Right hindlimb (tissue), 1 donor: ENCODE results near the gene RASD2.

ENCODE experiments used
- DNase-seq: peaks from one replicate; pipeline ENCODE4 v3.0.0-alpha.2; 2018

The RASD2 gene

DNA sequence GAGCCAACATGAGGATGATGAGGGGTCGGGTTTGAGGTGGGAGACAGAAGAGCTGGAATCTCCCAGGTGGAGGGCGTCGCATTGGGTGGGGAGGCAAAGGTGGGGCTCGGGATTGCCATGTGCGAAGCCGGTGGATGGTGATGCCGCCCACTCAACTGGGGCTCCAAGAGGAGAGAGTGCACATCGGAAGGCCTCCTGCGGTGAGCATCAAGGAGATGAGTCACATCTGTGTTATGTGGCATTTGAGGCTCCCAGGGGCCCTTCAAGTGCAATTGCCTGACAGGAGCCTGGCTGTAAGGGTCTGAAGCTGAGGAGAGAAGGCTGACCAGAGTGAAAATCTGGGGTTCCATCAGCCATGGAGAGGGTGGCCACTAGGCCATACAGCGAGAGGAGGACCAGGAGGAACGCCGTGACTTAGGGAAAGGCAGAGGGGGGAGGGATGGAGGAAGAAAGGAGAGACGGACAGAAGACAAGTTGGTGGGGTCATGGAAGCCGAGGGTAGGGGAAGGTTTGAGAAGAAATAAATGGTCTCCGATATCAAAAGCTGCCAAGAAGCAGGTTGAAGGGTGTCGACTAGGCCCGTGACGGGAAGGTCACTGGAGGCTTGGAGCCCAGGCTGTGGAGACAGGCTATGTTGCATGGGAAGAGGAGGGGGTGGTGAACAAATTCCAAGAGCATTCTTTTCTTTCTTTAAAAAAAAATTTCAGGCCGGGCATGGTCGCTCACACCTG lies 21.3 kb downstream of the RASD2 start:
- DNase-seq = no peak

DNA sequence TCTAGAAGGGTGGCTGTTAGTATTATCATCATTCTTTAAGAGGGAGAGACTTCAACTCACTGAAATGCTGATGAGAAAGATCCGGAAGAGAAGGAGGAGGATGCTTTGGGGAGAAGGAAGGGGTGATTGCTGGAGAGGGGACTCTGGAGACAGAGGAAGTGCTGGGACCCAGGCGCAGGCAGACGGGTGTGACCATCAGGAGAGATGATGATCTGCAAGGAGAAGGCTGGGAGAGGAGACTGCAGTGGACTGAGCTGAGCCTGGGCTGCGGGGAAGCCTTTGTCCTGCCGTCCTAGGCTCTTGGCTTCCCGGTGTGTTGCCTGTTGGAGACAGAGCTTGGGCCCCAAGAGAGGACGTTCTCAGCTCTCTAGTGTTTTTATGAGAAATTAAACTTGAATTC lies 22.6 kb downstream of the RASD2 start:
- no peak for DNase-seq

DNA sequence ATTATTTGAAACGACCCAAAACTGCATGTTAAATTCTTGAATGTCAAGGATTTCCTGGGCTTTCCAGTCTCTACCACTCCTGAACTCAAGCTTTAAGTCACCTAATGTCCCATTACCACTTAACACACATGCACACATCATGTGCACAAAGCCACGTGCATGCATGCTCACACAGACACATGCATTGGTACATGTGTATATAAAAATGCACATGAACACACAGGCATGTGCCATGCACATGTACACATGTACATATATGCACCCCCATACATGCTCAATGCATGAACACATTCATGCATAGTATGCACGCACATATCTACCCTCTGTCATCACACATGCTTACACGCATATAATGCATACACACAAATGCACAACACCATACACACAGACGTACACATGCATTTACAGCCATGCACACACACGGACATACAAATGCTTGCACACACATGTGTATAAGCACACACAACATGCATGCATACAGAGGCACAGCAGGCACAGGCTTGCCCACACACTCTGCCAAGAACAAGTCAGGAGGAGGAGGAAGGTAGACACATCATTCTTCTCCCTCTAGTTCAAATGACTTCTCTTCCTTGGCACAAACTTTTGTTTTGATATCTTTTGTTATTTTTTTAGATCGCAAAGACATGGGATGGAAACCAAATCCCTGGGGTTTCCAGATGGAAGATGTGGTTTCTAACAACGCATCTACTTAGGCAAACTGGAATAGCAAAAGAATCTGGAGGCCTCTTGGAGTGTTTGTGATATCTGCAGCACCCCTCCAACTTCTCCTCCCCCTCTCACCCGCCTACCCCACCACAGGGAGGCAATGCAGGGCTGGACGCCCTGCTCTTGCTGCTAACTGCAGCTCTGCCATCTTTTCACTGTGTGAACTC lies 24.6 kb downstream of the RASD2 start:
- no peak for DNase-seq

DNA sequence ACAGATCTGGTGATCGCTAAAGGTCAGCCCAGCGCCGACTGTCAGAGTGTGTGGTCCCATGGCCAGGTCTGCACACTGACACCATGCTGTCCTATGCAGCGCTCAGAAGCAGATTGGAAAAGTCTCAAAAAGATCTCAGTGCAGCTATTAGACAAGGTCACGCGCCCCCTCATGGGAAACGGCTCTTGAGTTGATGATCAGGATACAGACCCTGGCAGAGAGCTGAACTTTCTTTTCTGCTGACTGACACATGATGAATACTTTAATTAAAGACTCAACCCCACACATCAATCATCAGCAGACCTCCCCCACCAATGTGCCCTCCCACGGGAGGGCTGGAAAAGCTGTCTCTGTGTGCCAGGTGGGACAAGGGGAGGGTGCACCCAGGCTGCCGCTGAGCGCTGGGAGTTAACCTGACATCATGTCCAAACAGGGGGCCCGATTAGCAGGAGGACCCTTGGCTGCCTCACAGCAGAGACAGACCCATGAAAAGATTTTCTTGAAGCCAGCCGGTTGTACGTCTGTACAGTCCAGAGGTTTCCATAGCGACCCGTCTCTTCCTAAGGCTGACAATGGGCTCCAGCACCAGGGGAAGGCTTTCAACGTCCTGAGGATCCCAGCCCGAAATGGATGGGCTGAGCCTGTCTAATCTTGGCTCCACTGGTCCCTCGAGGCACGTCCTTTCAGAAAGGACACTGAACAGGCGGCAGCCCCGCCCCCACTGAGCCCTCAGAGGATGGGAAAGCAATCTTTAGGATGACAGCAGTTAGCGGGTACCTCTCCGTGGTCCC lies 26.9 kb downstream of the RASD2 start:
- DNase-seq = no peak

DNA sequence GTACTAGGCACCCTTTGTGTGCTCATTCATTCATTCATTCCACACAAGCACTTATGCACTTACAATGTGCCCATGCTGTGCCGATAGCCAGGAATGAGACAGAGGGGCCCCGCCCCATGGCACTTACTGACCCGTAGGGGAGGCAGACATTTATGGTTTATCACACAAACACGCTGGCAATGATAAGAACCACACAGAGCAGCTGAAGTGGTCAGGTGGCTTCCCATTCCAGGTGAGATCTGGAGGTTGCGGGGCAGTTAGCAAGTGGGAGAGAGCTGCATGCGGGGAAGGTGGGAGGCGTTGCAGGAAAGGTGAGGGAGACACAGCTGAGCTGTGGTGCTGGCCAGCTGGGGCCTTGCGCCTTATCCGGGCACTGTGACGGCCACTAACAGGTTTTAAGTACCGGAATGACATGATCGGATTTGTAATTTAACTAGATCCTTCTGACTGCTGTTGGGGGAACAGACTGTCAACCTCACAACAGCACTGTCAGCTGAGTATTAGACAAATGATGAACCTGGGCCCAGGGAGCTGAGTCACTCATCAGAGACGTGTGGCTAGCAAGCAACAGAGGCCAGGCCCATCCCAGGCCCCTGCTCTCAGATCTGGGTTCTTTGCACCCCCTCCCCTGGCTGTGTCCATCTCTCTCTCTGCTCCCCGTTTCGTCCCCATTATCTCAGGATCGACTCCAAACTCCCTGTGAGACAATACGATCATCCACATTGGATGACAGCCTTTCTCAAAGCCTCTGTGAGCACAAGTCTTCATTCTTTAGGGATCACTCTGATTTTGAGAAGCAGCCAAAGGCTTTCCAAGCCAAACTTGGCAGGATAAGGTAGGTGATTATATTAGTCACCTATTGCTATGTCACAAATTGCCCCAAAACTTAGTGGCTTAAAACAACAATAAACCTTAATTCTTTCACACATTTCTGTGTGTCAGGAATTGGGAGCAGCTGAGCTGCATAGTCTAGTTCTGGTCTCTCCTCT lies 28.4 kb downstream of the RASD2 start:
- no peak for DNase-seq

DNA sequence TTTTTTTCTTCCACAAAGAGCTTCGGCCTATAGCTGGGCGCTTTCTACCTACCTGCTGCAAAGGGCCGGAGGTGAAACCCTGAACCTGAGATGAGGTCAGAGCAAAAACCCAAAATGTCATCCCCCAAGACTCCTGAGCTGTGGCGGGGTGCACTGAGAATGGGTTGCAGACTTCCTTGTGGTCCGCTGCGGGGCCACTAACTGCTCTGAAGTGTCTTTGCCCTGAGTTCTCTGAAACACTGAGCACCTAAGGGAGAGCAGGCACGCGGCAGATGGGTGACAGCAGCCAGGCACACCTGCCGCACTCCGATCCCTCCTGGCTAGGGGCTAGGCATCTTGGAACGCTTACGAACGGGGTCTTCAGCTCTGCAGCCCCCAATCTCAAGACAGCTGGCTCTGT lies 29.3 kb downstream of the RASD2 start:
- no peak for DNase-seq

DNA sequence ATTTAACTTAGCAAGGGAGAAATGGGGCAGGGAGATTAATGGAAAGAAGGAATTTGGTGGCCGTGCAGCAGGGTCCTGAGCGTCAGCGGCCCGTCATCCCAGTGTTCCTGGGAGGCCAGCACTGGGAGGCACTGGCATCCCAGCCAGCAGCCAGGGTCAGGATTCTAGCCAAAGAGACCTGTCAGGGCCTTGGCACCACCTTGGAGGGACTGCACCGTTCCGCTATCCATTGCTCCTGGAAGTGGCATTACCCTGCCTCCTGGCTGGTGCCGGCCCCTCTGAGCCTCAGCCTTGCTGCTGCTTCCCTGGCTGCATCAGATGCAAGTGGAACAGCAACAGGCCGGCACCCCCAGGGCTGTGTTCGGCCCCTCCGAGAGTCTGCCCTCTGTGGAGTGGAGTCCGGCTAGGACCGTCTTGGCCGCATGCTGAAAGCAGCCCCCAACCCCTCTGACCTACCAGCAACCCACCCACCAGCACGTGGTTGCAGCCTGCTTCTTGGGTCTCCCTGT lies 30.1 kb downstream of the RASD2 start:
- no peak for DNase-seq

DNA sequence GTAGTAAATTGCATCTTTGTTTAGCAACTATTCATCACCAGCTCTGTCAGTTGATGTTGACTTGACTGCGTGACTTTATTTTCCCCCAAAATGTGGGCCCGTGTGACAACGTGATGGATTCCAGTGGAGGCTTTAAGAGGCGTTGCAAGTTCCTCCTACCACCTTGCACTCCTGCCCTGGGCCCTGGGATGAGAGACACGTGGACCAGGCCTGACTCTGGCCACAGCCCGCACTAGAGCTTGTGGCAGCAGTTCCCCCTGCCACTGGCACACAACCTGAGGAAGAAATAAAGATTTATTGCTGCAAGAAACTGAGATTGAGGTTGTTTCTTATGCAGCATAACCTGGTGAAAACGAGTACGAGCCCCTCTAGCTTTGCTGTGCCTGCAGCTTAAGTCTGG lies 31.9 kb downstream of the RASD2 start:
- no peak for DNase-seq

DNA sequence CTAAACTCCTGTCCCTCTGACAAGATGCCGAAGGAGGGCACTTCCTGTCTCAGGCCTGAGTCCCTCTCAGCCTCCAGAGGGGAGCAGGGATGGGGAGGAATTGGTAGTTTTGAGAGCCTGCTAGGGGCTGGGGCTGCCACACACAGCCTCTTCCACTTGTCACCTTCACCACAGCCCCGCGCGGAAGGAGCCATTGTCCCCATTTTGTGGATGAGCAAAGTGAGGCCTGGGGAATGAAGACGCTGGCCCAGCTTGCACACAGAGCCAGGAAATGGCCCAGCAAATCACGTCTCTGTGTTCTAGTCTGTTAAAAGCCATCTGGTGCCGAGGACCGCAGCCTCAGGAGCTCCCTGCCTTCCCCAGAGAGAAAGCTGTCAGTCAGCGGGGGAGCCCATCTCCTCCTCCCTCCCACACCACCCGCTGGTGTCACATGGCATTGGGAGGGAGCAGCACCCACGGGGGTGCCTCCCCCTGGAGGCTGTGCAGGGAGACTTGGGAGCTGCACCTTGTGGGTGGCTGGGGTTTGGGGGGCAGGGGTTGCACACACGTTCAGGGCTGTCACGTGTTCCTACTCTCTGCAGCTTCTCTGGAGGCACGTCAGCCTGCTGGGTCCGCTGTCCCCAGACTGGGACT lies 34.6 kb downstream of the RASD2 start:
- no peak for DNase-seq

DNA sequence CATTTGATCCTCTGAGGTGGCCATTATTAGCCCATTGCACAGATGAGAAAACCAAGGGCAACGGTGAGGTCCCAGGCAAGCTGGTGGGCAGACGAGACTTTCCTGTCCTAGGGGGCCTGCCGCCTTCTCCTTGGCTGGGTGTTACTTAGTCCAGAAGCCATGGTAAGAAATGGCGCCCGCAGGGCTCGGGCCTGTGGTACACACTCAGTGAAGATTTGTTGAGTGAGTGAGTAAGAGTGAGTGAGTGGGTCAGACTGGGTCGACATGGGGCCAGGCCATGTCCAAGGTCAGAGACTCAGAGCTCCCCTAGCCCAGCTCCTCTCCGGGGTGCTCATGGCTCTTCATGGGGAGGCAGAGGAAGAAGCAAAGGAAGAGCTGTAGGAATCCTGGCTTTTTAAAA lies 36.0 kb downstream of the RASD2 start:
- no peak for DNase-seq

DNA sequence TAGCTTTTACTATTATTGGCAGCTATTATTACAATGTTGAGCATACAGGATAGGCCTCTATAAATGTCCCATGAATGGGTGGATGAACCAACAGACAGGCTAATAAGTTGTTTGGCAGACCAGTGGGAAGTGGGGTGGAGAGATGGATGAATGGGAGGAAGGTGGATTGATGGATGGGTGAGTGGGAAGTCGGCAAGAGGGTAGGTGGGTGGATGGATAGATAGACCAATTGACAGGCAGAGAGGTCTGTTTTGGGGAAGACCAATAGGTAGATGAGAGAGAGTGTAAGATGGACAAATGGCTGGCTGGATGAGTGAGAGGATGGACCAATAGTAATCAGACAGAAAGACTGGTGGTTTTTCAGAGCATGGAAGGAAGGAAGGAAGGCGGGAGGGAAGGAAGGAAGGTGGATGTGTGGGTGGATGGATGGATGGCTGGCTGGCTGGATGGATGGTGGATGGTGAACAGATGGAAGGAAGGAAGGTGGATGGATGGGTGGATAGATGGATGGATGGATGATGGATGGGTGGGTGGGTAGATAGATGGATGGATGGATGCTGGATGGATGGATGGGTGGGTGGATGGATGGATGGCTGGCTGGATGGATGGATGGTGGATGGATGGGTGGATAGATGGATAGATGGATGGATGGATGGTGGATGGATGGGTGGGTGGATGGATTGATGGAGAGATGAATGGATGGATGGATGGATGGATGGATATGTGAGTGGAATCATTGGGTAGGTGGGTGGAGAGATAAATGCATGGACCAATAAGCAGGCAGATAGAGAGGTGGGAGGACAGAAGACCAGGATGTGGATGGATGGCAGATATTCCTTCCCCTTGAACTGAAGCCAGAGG lies 37.4 kb downstream of the RASD2 start:
- no peak for DNase-seq

DNA sequence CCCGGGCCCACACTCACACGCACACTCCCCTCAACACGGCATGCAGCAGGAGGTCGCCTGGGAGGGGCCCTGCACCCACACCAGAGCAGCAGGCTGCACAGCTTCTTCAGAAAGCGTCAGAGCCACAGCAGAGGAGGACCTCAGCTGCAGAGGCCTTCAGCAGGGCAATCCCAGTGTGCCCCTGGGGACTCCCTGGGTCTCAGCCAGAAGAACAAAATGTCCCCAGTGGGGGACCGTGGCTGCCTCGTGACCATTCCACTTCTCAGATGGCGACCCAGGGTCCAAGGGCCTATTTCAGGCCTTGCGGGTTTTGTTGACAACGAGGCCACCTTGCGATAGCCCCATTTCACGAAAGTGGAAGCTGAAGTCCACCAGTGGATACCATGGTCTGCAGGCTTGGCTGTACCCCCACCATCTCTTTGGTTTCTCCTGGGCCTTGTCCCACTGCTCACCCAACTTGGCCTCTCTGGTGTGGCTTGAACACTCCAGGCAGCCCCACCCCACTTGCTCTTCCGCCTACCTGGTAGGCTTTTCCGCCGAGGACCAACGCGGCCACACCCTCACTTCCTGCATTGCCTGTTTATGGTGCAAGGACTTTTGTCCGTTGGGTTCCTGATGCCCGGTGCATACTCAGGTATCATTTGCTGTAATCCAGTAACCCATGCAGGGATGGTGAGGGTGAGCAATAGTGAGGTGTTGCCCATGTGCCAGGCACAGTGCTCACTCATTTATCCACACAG lies 38.4 kb downstream of the RASD2 start:
- no peak for DNase-seq

DNA sequence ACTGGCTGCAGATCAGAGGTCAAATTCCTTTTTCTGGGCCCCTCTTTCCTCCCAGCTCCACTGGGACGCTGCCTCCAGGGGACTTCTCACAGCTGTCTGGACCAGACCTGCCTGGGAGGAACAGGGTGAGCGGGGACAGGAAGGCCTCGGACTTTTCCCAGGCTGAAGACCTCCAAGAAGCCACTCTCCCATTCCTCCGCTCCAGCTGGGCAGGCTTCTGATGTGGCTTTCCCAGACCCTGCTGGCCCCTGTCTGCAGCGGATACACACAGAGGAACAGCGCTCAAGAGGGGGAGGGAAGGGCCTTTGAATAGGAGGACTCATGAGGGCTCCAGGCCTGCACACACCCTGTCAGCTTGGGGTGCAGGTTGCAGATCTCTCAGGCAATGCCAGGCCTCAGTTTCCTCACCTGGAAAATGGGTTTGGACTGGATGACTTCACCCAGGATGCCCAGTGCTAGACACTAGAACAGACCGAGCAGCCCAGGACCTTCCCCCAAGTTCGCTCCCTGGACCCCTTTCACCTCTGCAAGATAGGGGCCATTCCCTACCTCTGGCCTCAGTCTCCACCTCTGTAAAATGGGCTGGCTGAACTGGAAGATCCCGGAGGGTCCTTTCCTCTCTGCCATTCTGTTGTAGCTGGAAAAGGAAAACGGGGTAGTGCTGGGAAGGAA lies 39.9 kb downstream of the RASD2 start:
- peak; percentile 42 for DNase-seq

DNA sequence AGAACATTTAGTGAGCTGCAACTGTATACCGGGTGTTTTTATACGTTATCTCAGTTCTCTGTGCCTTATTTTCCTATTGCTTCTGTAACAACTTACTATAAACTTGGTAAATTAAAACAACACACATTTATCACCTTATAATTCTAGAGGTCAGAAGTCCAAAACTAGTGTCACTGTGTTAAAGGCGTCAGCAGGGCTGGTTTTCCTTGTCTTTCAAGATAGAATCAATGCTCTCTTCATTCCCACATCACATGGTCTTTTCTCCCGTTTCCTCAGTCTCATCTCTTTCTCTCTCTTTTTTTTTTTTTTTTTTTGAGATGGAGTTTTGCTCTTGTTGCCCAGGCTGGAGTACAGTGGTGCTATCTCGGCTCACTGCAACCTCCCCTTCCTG lies 40.4 kb downstream of the RASD2 start:
- DNase-seq = no peak

DNA sequence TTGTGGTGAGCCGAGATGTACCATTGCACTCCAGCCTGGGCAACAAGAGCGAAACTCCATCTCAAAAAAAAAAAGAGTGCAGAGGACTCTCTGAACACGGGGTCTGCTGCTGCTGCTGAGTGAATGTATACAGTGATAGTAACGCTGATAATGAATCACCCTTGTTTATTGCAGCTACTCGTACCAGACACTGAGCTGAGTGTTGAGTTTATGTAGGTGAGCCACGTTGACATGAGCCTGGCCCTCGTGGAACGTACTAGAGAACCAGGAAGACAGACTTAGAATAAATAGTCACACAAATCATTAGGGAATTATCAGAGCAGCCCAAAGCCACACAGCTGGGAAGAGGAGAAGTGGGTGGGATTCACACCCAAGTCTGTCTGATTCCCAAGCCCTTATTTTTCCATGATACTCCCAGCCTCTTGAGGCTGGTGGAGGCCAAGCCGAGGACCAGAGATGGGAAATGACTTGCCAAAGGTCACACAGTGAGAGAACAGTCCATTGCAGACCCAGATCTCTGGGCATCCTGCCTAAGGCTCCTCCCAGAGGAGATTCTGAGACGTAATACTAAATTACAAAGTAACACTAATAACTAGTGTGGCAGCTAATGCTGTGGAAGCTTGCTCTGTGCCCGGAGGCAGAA lies 41.7 kb downstream of the RASD2 start:
- no peak for DNase-seq

DNA sequence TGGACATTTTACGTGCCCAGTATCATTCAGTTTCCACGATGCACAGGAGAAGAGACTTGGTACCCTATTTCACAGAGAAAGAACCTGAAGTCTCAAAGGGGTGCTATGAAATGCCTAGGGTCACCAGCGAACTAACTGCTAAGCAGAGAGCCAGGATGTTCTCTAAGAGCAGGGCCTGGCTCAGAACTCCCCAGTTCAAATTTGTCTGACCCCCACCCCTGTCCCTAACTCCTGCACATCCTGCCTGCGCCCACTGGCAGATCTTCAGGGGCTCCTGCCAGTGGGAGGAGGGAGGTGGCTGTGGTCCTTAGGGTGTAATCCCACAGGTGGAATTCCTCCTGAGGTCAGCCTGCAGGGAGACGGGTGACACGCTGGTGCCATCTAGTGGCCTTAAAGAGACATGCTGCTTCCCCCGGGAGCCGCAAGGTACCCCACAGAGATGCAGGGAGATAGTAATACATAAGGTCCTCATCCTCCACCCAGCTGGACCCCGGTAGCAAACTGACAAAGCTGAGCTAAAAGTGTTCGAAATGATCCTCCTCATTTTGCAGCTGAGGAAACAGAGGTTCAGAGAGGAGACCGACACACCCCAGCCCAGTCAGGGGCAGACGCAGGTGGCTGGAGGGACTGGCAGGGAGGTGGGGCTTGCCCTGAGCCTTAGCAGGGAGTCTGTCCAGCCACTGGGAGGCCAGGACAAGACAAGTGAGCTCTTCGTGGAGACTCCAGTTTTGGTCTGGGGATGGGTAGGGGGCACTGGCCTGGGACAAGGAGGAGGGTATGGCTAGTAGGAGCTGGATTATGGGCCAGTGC lies 42.4 kb downstream of the RASD2 start:
- DNase-seq = peak; percentile 58

DNA sequence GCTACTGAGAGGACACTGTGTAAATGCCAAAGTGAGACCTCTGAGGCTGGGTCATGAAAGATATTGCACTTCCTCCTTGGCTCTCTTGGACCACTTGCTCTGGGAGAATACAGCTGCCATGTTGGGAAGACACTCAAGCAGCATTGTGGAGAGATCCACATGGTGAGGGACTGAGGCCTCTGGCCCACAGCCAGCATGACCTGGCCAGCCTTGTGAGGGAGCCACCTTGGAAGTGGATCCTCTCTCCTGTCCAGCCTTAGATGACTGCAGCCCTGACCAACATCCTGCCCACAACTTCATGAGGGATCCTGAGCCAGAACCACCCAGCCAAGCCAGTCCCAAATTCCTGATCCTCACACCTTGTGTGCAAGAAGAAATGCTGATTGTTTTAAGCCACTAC lies 46.1 kb downstream of the RASD2 start:
- no peak for DNase-seq

DNA sequence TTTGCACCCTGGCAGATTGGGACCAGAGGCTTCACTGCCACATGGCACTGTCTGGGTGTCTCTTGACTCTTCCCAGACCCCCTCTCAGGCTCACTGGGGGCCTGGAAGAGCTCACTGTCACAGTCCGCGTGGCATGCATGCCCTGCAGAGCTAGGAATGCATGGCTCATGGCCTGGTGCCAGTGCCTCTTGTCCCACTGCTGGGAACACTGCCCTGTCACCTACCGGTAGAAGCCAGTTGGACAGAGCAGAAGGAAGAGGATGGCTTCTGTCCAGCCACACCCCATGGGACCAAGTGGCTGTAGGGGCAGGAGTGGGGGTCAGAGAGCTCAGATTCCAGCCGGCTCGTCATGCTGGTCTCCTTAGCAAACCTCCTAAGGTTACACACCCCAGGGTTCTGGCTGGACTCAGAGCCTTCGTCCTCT lies 46.8 kb downstream of the RASD2 start:
- DNase-seq = peak; percentile 49
